Measurements from ENCODE around the gene MVB12B.

DNA sequence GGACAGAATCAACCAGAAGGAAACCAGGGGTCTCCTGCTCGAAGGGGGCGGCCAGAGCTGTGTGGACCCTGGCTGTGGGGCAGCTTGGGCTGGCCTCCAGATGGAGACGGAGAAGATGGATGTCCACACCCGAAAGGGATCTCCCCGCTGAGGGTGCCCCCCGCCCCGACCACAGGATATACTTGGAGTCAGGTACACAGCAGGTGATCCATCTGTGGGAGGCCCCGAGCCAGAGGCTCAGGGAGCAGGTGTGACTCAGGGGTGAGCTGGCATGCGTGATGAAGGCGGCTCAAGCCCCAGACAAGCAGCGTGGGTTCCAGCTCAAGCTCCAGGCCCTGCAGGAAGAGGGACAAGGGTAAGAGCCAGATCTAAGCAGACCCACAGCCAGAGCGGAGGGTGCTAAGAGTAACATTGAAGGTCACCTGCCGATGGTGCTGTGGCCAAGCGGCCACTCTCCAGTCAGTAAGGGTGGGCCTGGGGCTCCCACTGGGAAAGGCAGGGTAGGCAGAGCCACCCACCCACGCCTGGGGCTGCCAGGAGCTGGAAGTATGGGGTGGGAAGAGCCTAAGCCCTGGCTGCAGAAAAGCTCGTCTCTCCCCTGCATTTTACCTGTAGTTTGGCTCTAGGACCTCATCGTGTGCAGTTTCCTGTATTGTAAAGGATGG, 30.6 kb upstream of the MVB12B start:
- TF ChIP-seq POLR2AphosphoS5 (IDR thresholded peaks at IDR 0.05) (no peak), POLR2A (IDR thresholded peaks at IDR 0.05) (no peak)
- TF ChIP-seq, protein P1, sequence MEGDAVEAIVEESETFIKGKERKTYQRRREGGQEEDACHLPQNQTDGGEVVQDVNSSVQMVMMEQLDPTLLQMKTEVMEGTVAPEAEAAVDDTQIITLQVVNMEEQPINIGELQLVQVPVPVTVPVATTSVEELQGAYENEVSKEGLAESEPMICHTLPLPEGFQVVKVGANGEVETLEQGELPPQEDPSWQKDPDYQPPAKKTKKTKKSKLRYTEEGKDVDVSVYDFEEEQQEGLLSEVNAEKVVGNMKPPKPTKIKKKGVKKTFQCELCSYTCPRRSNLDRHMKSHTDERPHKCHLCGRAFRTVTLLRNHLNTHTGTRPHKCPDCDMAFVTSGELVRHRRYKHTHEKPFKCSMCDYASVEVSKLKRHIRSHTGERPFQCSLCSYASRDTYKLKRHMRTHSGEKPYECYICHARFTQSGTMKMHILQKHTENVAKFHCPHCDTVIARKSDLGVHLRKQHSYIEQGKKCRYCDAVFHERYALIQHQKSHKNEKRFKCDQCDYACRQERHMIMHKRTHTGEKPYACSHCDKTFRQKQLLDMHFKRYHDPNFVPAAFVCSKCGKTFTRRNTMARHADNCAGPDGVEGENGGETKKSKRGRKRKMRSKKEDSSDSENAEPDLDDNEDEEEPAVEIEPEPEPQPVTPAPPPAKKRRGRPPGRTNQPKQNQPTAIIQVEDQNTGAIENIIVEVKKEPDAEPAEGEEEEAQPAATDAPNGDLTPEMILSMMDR (IDR thresholded peaks at IDR 0.05) = no peak
